HG02840 (cell line): ENCODE measurements around the gene TXNDC12.

ENCODE experiments used
- ATAC-seq: cut with Tn5 transposase; IDR thresholded peaks from one replicate; pipeline ENCODE4 v1.9.1; 2021; ENCODE audit warnings: mild to moderate bottlenecking, moderate library complexity, moderate number of reproducible peaks; ENCODE audit not compliant: unreplicated experiment, low FRiP score

The TXNDC12 gene

GRCh38 chr1:52003877-52004276 is 51.1 kb downstream of the TXNDC12 start:
- no peak for ATAC-seq

- ATAC-seq: no peak
These were observed 52.7 kb downstream of the TXNDC12 start for GRCh38 chr1:52002038-52002917.

- no peak for ATAC-seq
These were observed 56.3 kb downstream of the TXNDC12 start for GRCh38 chr1:51998701-51999100.

- no peak for ATAC-seq
These were observed 57.0 kb downstream of the TXNDC12 start for GRCh38 chr1:51997974-51998382.

GRCh38 chr1:51990478-51990965 is 64.5 kb downstream of the TXNDC12 start, which contains the start of gene RAB3B:
Gene RAB3B, minus strand, starts transcription at chr1:51990700. Its CDS starts 13,583 bp downstream, at chr1:51977117.
- ATAC-seq: peak; percentile 82

- ATAC-seq: no peak
These were observed 65.2 kb downstream of the TXNDC12 start for GRCh38 chr1:51989582-51990477.

- ATAC-seq: no peak
These were observed 66.7 kb downstream of the TXNDC12 start for GRCh38 chr1:51988254-51988653.

GRCh38 chr1:51986718-51987117 is 68.3 kb downstream of the TXNDC12 start:
- no peak for ATAC-seq

- ATAC-seq: no peak
These were observed 72.8 kb downstream of the TXNDC12 start for GRCh38 chr1:51982161-51982560.

- ATAC-seq: no peak
These were observed 73.4 kb downstream of the TXNDC12 start for GRCh38 chr1:51981555-51981954.

- no peak for ATAC-seq
These were observed 76.9 kb downstream of the TXNDC12 start for GRCh38 chr1:51978099-51978498.

- no peak for ATAC-seq
These were observed 78.0 kb downstream of the TXNDC12 start for GRCh38 chr1:51976846-51977602.

GRCh38 chr1:51973587-51974474 is 81.2 kb downstream of the TXNDC12 start:
- no peak for ATAC-seq
